OCI-LY3 (cell line): Measurements from ENCODE around the gene DGLUCY.

Source experiments
- H2AFZ ChIP-seq: fragments of 200-600, 300-600 bp; shearing (Covaris generic); 2 replicates; pipeline ENCODE4 v1.6.0; 2014; ENCODE audit warnings: antibody characterized with exemption, low read depth, low read length
- H3K27ac ChIP-seq: fragments of 200-600, 300-600 bp; sonication (generic); 2 replicates; pipeline ENCODE4 v1.5.1; 2014; ENCODE audit warnings: mild to moderate bottlenecking, low read length, moderate library complexity, mixed read lengths
- H3K27me3 ChIP-seq: fragments of 200-600, 300-600 bp; sonication (generic); 2 replicates; pipeline ENCODE4 v1.6.1; 2014; ENCODE audit warnings: low read depth, low read length, mixed read lengths
- H3K36me3 ChIP-seq: fragments of 200-600, 300-600 bp; sonication (generic); replicated peaks from 2 replicates; pipeline ENCODE3; 2014; ENCODE audit warnings: low read depth, low read length, mixed read lengths
- H3K4me1 ChIP-seq: fragments of 300-600, 200-600 bp; sonication (generic); 2 replicates; pipeline ENCODE4 v1.6.1; 2014; ENCODE audit warnings: low read length, mixed read lengths
- H3K4me2 ChIP-seq: fragments of 200-600, 300-600 bp; sonication (generic); 2 replicates; pipeline ENCODE4 v1.6.1; 2014; ENCODE audit warnings: low read length, mixed read lengths
- H3K4me3 ChIP-seq: fragments of 300-600, 200-600 bp; sonication (generic); 2 replicates; pipeline ENCODE4 v1.5.1; 2014; ENCODE audit warnings: antibody characterized with exemption, mild to moderate bottlenecking, low read length, moderate library complexity
- H3K79me2 ChIP-seq: fragments of 300-600, 200-600 bp; shearing (Covaris generic); 2 replicates; pipeline ENCODE4 v1.6.1; 2014; ENCODE audit warnings: mild to moderate bottlenecking, low read length, mixed read lengths
- H3K9ac ChIP-seq: fragments of 300-600, 200-600 bp; shearing (Covaris generic); 2 replicates; pipeline ENCODE4 v1.6.0; 2014; ENCODE audit warnings: mild to moderate bottlenecking, low read length, moderate library complexity
- H3K9me3 ChIP-seq: fragments of 200-600, 300-600 bp; shearing (Covaris generic); 2 replicates; pipeline ENCODE4 v1.6.1; 2014; ENCODE audit warnings: low read length, mixed read lengths; ENCODE audit not compliant: insufficient read depth
- H4K20me1 ChIP-seq: fragments of 200-600, 300-600 bp; sonication (generic); 2 replicates; pipeline ENCODE4 v1.6.1; 2016; ENCODE audit warnings: low read length, mixed read lengths; ENCODE audit not compliant: insufficient read depth
- CTCF ChIP-seq: fragments of 200-600, 300-600 bp; sonication (generic); IDR thresholded peaks from 2 replicates; pipeline ENCODE4 v1.5.1; 2014; ENCODE audit warnings: antibody characterized with exemption, low read length, low read depth
- EZH2phosphoT487 ChIP-seq: fragments of 200-600 bp; shearing (Covaris generic); IDR thresholded peaks from 2 replicates; pipeline ENCODE4 v1.6.1; 2018; ENCODE audit warnings: antibody characterized with exemption, mixed run types, low read depth

The DGLUCY gene

GRCh38 chr14:91140672-91141071, 26.8 kb downstream of the DGLUCY start:
- Histone ChIP-seq H3K27me3 (no peaks in the 10 kb centered on the region), H4K20me1 (no peaks in the 10 kb centered on the region), H3K4me2 (no peak overlapping the region), H3K79me2 (peaks cover 14% of the 10 kb centered on the region; the same call in 1 of the 2 replicates), H3K4me1 (peaks cover 55% of the 10 kb centered on the region), H3K36me3 (peaks cover 21% of the 10 kb centered on the region), H3K9me3 (no peaks in the 10 kb centered on the region), H3K9ac (no peak overlapping the region), H2AFZ (no peak overlapping the region), H3K27ac (no peak overlapping the region), H3K4me3 (no peak overlapping the region)
- TF ChIP-seq EZH2phosphoT487 = no peak
- peak; percentile 59 for TF ChIP-seq CTCF

- peaks cover 55% of the 10 kb centered on the region for H3K4me1 ChIP-seq
- no peaks in the 10 kb centered on the region for H3K27me3 ChIP-seq
- H3K9ac ChIP-seq = peak overlapping the region; percentile 53; the same call in 1 of the 2 replicates
- no peak for TF ChIP-seq EZH2phosphoT487
- TF ChIP-seq CTCF = no peak
- no peak overlapping the region for H2AFZ ChIP-seq
- H4K20me1 ChIP-seq = no peaks in the 10 kb centered on the region
- H3K4me2 ChIP-seq = peak overlapping the region; percentile 80
- H3K4me3 ChIP-seq = peak overlapping the region; percentile 58
- H3K9me3 ChIP-seq = no peaks in the 10 kb centered on the region
- peak overlapping the region; percentile 92 for H3K27ac ChIP-seq
- H3K36me3 ChIP-seq = peaks cover 29% of the 10 kb centered on the region
- peaks cover 14% of the 10 kb centered on the region; the same call in 1 of the 2 replicates for H3K79me2 ChIP-seq
Observed at GRCh38 chr14:91142214-91142668, 28.4 kb downstream of the DGLUCY start.

GRCh38 chr14:91143862-91144261, 30.0 kb downstream of the DGLUCY start:
- no peaks in the 10 kb centered on the region for H3K27me3 ChIP-seq
- no peak overlapping the region for H3K9ac ChIP-seq
- peaks cover 14% of the 10 kb centered on the region; the same call in 1 of the 2 replicates for H3K79me2 ChIP-seq
- no peak overlapping the region for H3K4me3 ChIP-seq
- H3K36me3 ChIP-seq = peaks cover 32% of the 10 kb centered on the region
- H3K9me3 ChIP-seq = no peaks in the 10 kb centered on the region
- H2AFZ ChIP-seq = no peak overlapping the region
- no peaks in the 10 kb centered on the region for H4K20me1 ChIP-seq
- no peak overlapping the region for H3K27ac ChIP-seq
- no peak overlapping the region for H3K4me2 ChIP-seq
- peaks cover 48% of the 10 kb centered on the region for H3K4me1 ChIP-seq
- TF ChIP-seq EZH2phosphoT487 (no peak), CTCF (no peak)

- no peaks in the 10 kb centered on the region for H3K27me3 ChIP-seq
- H3K4me2 ChIP-seq = no peak overlapping the region
- H3K27ac ChIP-seq = no peak overlapping the region
- TF ChIP-seq CTCF = no peak
- TF ChIP-seq EZH2phosphoT487 = no peak
- peaks cover 42% of the 10 kb centered on the region for H3K4me1 ChIP-seq
- H3K36me3 ChIP-seq = peaks cover 36% of the 10 kb centered on the region
- no peak overlapping the region for H3K4me3 ChIP-seq
- H3K9me3 ChIP-seq = no peaks in the 10 kb centered on the region
- H4K20me1 ChIP-seq = no peaks in the 10 kb centered on the region
- H2AFZ ChIP-seq = no peak overlapping the region
- H3K79me2 ChIP-seq = 0 out of 2 replicates have a peak, but pooled peaks cover 10% of the 10 kb centered on the region
- H3K9ac ChIP-seq = no peak overlapping the region
Observed at GRCh38 chr14:91144425-91145145, 30.7 kb downstream of the DGLUCY start.
